HEK293 (cell line): ENCODE results near the gene PRSS48.

ENCODE experiments used
- CTCF ChIA-PET: fragments of 350-600 bp; formaldehyde crosslinking; extraction: SDS; loops from one replicate; lab custom pipeline; 2021; ENCODE audit warnings: antibody characterized with exemption; lab: Yijun Ruan, JAX
- POLR2A ChIA-PET: fragments of 300-600 bp; formaldehyde crosslinking; extraction: SDS; loops from one replicate; lab custom pipeline; 2020; ENCODE audit warnings: antibody characterized with exemption, inconsistent platforms; lab: Yijun Ruan, JAX
- H3K27ac ChIP-seq: fragments of 200-500 bp; sonication (Bioruptor generic); 2 replicates; pipeline ENCODE4 v1.5.1; 2014; ENCODE audit warnings: low read depth, low read length, control low read depth, inconsistent platforms; ENCODE audit errors: extremely low read depth
- H3K36me3 ChIP-seq, 2 experiments: fragments of 200-500 bp in 1 of 2; sonication (Bioruptor generic) in 1 of 2; 1 replicate in 1 of 2; 2 replicates in 1 of 2; pipeline ENCODE4 v1.5.1; 2014 to 2017; ENCODE audit warnings: inconsistent platforms in 2 of 2, low read length in 2 of 2; ENCODE audit not compliant: control insufficient read depth in 2 of 2, insufficient read depth in 1 of 2
- H3K4me1 ChIP-seq: fragments of 200-500 bp; sonication (Bioruptor generic); 2 replicates; pipeline ENCODE4 v1.5.1; 2014; ENCODE audit warnings: mild to moderate bottlenecking, low read length, inconsistent platforms; ENCODE audit not compliant: control insufficient read depth, insufficient read depth
- H3K4me3 ChIP-seq: 2 replicates; pipeline ENCODE4 v1.5.1; 2011; ENCODE audit warnings: low read depth, mild to moderate bottlenecking, control low read depth, low read length, moderate library complexity
- H3K9me3 ChIP-seq: fragments of 200-500 bp; sonication (Bioruptor generic); 2 replicates; pipeline ENCODE4 v1.5.1; 2014; ENCODE audit warnings: low read depth, low read length, inconsistent platforms; ENCODE audit not compliant: control insufficient read depth, insufficient read depth
- HIC1 ChIP-seq: fragments of 450-650 bp; formaldehyde crosslinking; IDR thresholded peaks from 2 replicates; pipeline ENCODE4 v1.5.1; 2016; ENCODE audit warnings: missing biosample characterization, missing genetic modification characterization
- KLF1 ChIP-seq: fragments of 450-650 bp; formaldehyde crosslinking; IDR thresholded peaks from 2 replicates; pipeline ENCODE4 v1.5.1; 2016; ENCODE audit warnings: missing biosample characterization, missing genetic modification characterization
- ZFHX2 ChIP-seq: fragments of 450-650 bp; formaldehyde crosslinking; conservative IDR thresholded peaks from 2 replicates; pipeline ENCODE4 v1.5.1; 2016; ENCODE audit warnings: missing biosample characterization, missing genetic modification characterization
- ZFP3 ChIP-seq: fragments of 450-650 bp; formaldehyde crosslinking; IDR thresholded peaks from 2 replicates; pipeline ENCODE4 v1.5.1; 2016; ENCODE audit warnings: low read depth, missing biosample characterization, missing genetic modification characterization
- ZNF112 ChIP-seq: fragments of 450-650 bp; formaldehyde crosslinking; IDR thresholded peaks from 2 replicates; pipeline ENCODE4 v1.5.0; 2017; ENCODE audit warnings: missing biosample characterization, missing genetic modification characterization
- ZNF114 ChIP-seq: fragments of 450-650 bp; formaldehyde crosslinking; IDR thresholded peaks from 2 replicates; pipeline ENCODE4 v1.5.0; 2017; ENCODE audit warnings: missing biosample characterization, missing genetic modification characterization
- ZNF132 ChIP-seq: fragments of 450-650 bp; formaldehyde crosslinking; IDR thresholded peaks from 2 replicates; pipeline ENCODE4 v1.5.1; 2017; ENCODE audit warnings: missing biosample characterization, missing genetic modification characterization, borderline replicate concordance
- ZNF157 ChIP-seq: fragments of 450-650 bp; formaldehyde crosslinking; IDR thresholded peaks from 2 replicates; pipeline ENCODE4 v1.5.1; 2016; ENCODE audit warnings: missing biosample characterization, missing genetic modification characterization
- ZNF202 ChIP-seq: fragments of 450-650 bp; formaldehyde crosslinking; IDR thresholded peaks from 2 replicates; pipeline ENCODE4 v1.5.1; 2016; ENCODE audit warnings: missing biosample characterization, missing genetic modification characterization, borderline replicate concordance
- ZNF214 ChIP-seq: fragments of 450-650 bp; formaldehyde crosslinking; IDR thresholded peaks from 2 replicates; pipeline ENCODE4 v1.5.1; 2017; ENCODE audit warnings: missing biosample characterization, mild to moderate bottlenecking, missing genetic modification characterization, borderline replicate concordance
- ZNF26 ChIP-seq: fragments of 450-650 bp; formaldehyde crosslinking; IDR thresholded peaks from 2 replicates; pipeline ENCODE4 v1.5.1; 2016; ENCODE audit warnings: missing biosample characterization, missing genetic modification characterization
- ZNF280D ChIP-seq: fragments of 450-650 bp; formaldehyde crosslinking; IDR thresholded peaks from 2 replicates; pipeline ENCODE4 v1.5.1; 2016; ENCODE audit warnings: missing biosample characterization, missing genetic modification characterization
- ZNF391 ChIP-seq: fragments of 450-650 bp; formaldehyde crosslinking; IDR thresholded peaks from 2 replicates; pipeline ENCODE4 v1.5.1; 2016; ENCODE audit warnings: low read depth, missing biosample characterization, missing genetic modification characterization, borderline replicate concordance
- ZNF416 ChIP-seq: fragments of 450-650 bp; formaldehyde crosslinking; IDR thresholded peaks from 2 replicates; pipeline ENCODE4 v1.5.1; 2016; ENCODE audit warnings: missing biosample characterization, missing genetic modification characterization
- ZNF549 ChIP-seq: fragments of 450-650 bp; IDR thresholded peaks from 2 replicates; pipeline ENCODE4 v1.5.1; 2018; ENCODE audit warnings: missing biosample characterization, missing genetic modification characterization, mild to moderate bottlenecking, inconsistent platforms, moderate library complexity
- ZNF561 ChIP-seq: fragments of 450-650 bp; IDR thresholded peaks from 2 replicates; pipeline ENCODE4 v1.5.1; 2018; ENCODE audit warnings: missing biosample characterization, missing genetic modification characterization, borderline replicate concordance
- ZNF585B ChIP-seq: fragments of 450-650 bp; formaldehyde crosslinking; IDR thresholded peaks from 2 replicates; pipeline ENCODE4 v1.5.1; 2016; ENCODE audit warnings: missing biosample characterization, missing genetic modification characterization
- ZNF658 ChIP-seq: fragments of 450-650 bp; formaldehyde crosslinking; IDR thresholded peaks from 2 replicates; pipeline ENCODE4; 2016; ENCODE audit warnings: missing biosample characterization, missing genetic modification characterization
- ZNF747 ChIP-seq: fragments of 450-650 bp; formaldehyde crosslinking; IDR thresholded peaks from 2 replicates; pipeline ENCODE4 v1.5.1; 2016; ENCODE audit warnings: missing biosample characterization, missing genetic modification characterization
- ZNF768 ChIP-seq: fragments of 450-650 bp; formaldehyde crosslinking; IDR thresholded peaks from 2 replicates; pipeline ENCODE4 v1.5.1; 2018; ENCODE audit warnings: missing biosample characterization, mild to moderate bottlenecking, missing genetic modification characterization
- ZNF791 ChIP-seq: fragments of 450-650 bp; formaldehyde crosslinking; IDR thresholded peaks from 2 replicates; pipeline ENCODE4 v1.5.1; 2016; ENCODE audit warnings: missing biosample characterization, missing genetic modification characterization
- ZNF792 ChIP-seq: fragments of 450-650 bp; formaldehyde crosslinking; IDR thresholded peaks from 2 replicates; pipeline ENCODE4 v1.5.1; 2016; ENCODE audit warnings: missing biosample characterization, missing genetic modification characterization

Gene PRSS48

GRCh38 chr4:151256134-151256533 is 20.8 kb upstream of the PRSS48 start:
- H3K9me3 ChIP-seq, result no peaks in the 10 kb centered on the region
- H3K4me3 ChIP-seq, result no peak overlapping the region
- ChIA-PET CTCF (interaction anchor here (0.7 kb wide), 1 partner anchor 28 kb away, joined by 3 read pairs; no protein-coding TSS in a partner anchor), POLR2A (no interaction called here)
- no peaks in the 10 kb centered on the region for H3K36me3 ChIP-seq
- H3K4me1 ChIP-seq, result no peaks in the 10 kb centered on the region
- H3K27ac ChIP-seq, result no peak overlapping the region
- no peak for TF ChIP-seq ZNF768 (tag by site-specific recombination)
- TF ChIP-seq ZNF747, result no peak
- TF ChIP-seq ZNF549 (tag by site-specific recombination), result no peak

- ChIA-PET POLR2A (no interaction called here), CTCF (no interaction called here)
- H3K4me3 ChIP-seq, result no peak overlapping the region
- H3K36me3 ChIP-seq, result no peaks in the 10 kb centered on the region
- H3K4me1 ChIP-seq, result no peaks in the 10 kb centered on the region
- H3K9me3 ChIP-seq, result no peaks in the 10 kb centered on the region
- H3K27ac ChIP-seq, result no peak overlapping the region
- no peak for TF ChIP-seq KLF1 (tag by site-specific recombination)
- TF ChIP-seq ZNF202 (tag by site-specific recombination), result no peak
- TF ChIP-seq ZFHX2, result no peak
- TF ChIP-seq ZNF114 (tag by site-specific recombination), result no peak
- TF ChIP-seq HIC1, result no peak
- TF ChIP-seq ZNF792 (tag by site-specific recombination), result no peak
- TF ChIP-seq ZNF561 (tag by site-specific recombination), result no peak
Measured at GRCh38 chr4:151257704-151258103, 19.3 kb upstream of the PRSS48 start.

- CTCF ChIA-PET, result no interaction called here
Measured at GRCh38 chr4:151259752-151260151, 17.2 kb upstream of the PRSS48 start.

More at GRCh38 chr4:151259752-151260151, 17.2 kb upstream of the PRSS48 start:
- no peak overlapping the region for H3K27ac ChIP-seq
- H3K36me3 ChIP-seq, result no peaks in the 10 kb centered on the region
- no peaks in the 10 kb centered on the region for H3K9me3 ChIP-seq
- H3K4me3 ChIP-seq, result no peak overlapping the region
- TF ChIP-seq ZNF561 (tag by site-specific recombination) (no peak), ZNF112 (tag by site-specific recombination) (no peak), ZNF157 (tag by site-specific recombination) (no peak), ZNF416 (tag by site-specific recombination) (no peak), ZNF280D (no peak), ZNF549 (tag by site-specific recombination) (no peak), ZNF585B (tag by site-specific recombination) (no peak), ZNF26 (no peak), ZFP3 (tag by site-specific recombination) (no peak), ZNF214 (no peak), ZNF658 (tag by site-specific recombination) (no peak), ZNF391 (tag by site-specific recombination) (no peak), ZNF132 (tag by site-specific recombination) (no peak), ZNF791 (tag by site-specific recombination) (no peak)
- no peaks in the 10 kb centered on the region for H3K4me1 ChIP-seq
- POLR2A ChIA-PET, result no interaction called here
